HG02678 (cell line): ENCODE measurements around the gene GOSR2.
"Not testable (repeated sequence)": the region's sequence is repeated elsewhere in the genome, so short reads cannot be mapped to it uniquely, and the experiment has no call there.

ENCODE experiments used
- ATAC-seq: cut with Tn5 transposase; IDR thresholded peaks from one replicate; pipeline ENCODE4 v1.9.1; 2021; ENCODE audit warnings: mild to moderate bottlenecking, moderate library complexity; ENCODE audit not compliant: unreplicated experiment

GOSR2 gene

DNA sequence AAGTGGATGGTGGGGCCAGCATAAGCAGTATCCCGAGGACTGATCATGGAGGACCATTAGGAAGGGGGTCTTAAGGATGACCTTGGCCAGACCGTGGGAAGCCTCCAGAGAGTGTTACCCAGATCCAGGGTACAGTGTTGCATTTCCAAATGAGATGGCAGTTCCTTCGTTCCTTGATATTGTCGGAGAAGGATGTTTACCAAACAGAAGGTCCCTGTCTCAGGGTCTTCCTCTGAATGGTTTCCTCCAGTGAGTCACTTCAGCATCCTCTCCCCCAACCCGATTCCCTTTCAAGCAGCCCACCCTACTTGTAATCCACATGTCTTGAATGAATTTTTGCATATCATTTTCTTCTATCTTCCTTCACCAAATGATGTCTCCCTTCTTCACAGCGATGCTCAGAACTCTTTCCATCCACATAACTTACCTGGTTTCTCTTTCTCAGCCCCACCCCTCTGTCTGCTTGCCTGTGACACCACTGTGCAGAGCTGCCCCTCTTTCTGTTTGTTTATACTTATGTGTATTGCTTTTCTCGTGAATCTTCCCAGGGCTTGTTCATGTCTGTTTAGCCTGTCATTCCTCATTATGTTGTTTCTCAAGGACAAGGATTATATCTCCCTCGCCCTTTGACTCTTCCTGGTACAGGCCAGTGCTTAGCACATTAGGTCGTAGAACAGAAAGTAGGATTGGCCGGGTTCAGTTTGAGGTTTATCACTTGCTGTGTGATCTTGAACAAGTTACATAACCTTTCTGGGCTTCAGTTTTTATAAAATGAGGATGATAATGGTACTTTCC is 5.7 kb downstream of the GOSR2 start:
- ATAC-seq: no peak

- no peak for ATAC-seq
Observed at GRCh38 chr17:46929413-46929812, 6.5 kb downstream of the GOSR2 start.

DNA sequence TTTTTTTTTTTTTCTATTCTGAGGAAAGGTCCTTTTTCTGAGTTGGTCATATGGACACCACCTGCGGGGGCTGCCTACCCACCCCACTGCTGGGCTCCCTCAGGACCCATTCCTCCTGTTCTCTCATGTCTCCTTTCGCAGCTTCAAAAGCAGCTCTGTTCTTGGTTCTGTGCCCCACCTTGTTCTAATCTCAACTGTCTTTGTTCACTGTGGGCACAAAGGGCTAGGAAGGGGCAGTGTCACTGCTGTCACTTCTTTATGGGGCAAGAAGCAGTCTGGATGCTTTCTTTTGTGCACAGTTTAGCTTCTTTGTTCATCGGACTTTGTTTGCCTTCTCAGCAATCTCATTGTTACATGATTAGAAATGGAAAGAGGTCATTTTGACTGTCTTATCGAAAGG is 7.1 kb downstream of the GOSR2 start:
- ATAC-seq: no peak

- no peak for ATAC-seq
Observed at GRCh38 chr17:46931596-46931995, 8.6 kb downstream of the GOSR2 start.

DNA sequence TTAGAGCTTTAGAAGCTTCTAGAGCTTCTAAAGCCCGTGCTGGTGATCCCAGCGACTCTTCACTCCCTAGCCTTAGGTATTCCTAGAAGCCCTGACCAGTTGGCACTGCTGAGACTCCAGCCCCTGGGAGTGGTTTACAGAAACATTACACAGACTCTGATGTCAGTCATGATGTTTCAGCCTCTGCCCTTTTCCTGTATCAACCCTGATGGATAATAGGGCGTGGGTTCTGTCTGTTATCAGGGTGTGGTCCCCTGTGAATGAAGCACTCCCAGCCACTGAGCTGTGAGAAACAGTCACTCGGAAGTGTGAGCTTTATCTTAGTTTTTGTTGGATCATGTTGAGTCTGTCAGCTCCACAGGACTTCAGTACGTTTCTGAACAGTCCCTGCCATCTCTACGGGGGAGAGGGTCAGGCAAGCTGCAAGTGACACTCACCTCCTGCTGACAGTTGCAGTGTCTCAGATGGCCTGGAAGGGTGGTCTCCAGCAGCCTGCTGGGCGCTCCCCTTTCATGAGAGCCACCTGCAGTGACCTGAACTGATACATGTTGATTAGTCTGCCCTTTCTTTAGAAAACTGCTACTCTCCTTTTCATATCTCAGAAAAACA is 12.8 kb downstream of the GOSR2 start:
- no peak for ATAC-seq

GRCh38 chr17:46940692-46941404 is 17.9 kb downstream of the GOSR2 start:
- no peak for ATAC-seq

- no peak for ATAC-seq
Observed at GRCh38 chr17:46942441-46943217, 19.7 kb downstream of the GOSR2 start.

DNA sequence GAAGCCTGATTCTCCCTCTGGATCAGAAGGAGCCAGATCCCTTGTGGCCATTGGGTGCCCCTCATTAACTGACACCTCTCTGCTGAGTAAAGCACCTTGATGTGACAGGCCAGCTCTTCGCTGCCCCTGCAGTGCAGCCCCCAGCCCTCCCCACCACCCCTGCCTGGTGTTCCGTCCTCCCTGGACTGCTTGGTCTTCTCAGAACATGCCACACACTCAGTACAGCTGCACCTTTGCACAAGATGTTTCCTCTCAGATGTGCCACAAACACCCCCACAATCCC is 20.2 kb downstream of the GOSR2 start:
- no peak for ATAC-seq

DNA sequence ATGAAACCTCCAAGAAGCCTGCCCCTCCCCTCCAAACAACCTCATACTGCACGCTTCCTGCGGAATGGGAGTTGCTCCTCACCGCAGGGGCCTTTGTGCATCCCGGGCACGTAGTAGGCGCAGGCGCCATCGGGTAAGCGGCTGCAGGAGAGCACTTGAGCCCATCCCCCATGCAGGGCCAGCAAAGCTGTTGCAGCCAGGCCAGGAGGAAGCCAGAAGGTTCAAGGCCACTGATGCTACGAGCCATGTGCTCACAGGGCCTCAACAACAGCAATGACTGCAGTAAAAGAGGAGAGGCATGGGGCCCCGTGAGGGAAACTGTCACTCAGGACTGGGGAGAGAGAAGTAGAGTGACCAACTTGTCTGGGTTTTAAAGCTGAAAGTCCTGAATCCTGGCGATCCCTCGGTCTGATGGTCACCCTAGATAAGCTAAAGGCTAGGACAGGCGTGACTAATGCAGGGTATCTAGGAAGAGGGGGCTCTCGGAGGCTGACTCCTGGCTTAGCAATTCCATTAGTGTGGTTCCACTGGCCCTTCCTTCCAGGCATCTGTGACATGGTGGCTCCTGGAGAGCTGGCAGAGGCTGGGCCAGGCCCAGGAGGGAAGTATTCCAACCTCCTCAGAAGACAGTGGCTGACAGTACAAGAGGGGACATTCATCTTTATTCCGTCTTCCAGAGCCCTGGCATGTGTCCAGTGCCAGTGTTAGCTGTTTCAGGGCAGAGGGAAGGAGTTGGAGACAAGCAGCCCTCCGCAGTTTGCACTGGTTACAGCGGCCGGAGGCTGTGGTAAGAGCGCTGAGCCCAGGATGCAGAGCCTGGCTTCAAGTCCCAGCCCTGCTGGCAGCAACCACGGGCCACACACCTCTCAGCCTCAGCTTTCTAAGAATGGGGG is 20.8 kb downstream of the GOSR2 start:
- no peak for ATAC-seq

GRCh38 chr17:46944931-46945330 is 22.0 kb downstream of the GOSR2 start:
- ATAC-seq: no peak

DNA sequence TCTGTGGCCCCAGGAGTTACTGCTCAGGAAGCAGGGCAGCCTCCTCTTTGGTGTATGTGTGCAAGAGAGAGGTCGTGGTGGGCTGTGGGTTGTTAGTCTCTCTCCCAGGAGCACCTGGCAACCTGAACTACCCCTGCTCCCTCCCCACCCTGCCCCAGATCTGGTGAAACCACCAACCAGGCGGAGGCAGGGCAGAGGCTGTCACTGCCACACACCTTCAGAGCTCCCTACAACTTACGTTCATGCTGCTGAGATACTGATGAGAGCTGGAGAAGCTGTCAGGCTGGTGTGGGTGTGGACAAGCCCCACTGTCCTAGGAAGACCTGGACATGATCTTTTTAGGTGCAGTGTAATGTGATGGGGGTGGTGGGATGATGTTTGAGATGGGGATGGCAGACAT is 24.3 kb downstream of the GOSR2 start:
- no peak for ATAC-seq

DNA sequence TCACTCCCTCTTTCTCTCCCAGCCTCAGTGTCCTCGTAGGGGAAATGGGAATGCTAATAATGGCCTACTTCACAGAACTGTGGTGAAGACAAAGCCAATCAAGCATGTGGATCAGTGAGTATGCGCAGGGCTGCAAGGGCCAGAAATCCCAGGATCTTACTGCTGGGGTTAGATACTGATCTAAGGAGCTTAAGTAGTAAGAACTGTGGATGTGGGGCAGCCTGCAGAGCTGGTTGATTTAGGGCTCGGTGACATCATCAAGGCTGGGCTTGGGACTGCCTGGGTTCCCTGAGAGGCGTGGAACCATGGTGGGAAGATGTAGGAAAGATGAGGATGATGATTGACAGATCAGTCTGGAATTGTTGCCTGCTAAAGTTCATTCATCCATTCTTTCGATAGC is 25.6 kb downstream of the GOSR2 start:
- no peak for ATAC-seq

- ATAC-seq: no peak
Observed at GRCh38 chr17:46949291-46950174, 26.6 kb downstream of the GOSR2 start.

DNA sequence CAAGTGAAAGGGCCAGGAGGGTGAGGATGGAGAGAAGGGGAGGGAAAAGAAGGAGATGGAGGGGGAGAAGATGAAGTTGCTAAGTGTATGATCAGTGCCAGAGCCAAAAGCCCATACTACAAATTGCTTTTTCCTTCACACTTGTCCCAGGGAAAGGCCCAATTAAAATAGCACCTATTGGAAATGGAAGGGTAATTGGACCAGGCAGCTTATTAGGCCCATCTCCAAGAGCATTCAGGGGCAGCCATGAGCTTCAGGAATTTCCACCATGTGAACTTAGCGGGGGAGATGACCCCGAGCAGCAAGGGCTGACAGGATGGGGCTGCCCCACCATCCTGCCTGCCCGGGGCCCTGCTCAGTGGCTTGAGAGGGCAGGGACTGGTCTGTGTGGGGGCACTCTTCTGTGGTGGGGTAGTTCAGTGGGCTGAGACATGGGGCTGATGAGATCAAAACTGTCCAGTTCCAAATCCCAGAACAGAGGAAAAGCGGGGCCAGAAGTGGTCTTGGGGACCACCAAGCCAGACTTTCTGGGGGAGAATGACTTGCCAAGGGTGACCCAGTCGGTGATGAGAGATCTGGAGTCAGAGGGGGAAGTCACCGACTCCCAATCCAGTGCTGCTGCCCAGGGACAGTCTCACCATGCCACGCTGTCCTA is 27.5 kb downstream of the GOSR2 start:
- ATAC-seq: no peak

GRCh38 chr17:46950997-46951621 is 28.1 kb downstream of the GOSR2 start:
- no peak for ATAC-seq

GRCh38 chr17:46951706-46952105 is 28.7 kb downstream of the GOSR2 start:
- no peak for ATAC-seq

DNA sequence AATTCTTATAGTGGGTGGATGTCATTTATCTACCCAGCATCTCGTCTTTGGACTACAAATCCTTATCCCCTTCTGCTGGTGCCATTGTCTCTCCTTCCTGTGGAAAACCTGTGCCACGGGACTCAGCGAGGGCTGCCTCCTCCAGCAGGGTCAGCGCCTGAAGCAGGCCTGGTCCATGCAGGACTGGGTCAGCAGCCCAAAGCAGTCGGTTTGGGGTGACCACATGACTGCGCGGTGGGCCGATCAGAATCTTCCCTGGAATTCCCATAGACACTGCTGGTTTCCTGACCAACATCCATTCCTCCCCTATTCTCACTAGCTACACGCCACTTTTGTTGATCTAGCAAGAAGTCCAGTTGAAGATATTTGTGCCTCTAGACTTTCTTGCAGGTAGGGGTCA is 29.2 kb downstream of the GOSR2 start:
- no peak for ATAC-seq

DNA sequence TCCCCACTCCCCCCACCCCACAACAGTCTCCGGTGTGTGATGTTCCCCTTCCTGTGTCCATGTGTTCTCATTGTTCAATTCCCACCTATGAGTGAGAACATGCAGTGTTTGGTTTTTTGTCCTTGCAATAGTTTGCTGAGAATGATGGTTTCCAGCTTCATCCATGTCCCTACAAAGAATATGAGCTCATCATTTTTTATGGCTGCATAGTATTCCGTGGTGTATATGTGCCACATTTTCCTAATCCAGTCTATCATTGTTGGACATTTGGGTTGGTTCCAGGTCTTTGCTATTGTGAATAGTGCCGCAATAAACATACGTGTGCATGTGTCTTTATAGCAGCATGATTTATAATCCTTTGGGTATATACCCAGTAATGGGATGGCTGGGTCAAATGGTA is 30.2 kb downstream of the GOSR2 start:
- not testable (repeated sequence) for ATAC-seq
